Suprapubic skin (tissue), 4 donors: ENCODE data around the gene CDH15.

Source experiments
- EP300 ChIP-seq: sonication (generic); formaldehyde crosslinking; IDR thresholded peaks from one replicate; pipeline ENCODE4 v1.6.1; 2017; ENCODE audit warnings: antibody characterized with exemption
- POLR2AphosphoS5 ChIP-seq, 3 donors: sonication (generic); formaldehyde crosslinking; IDR thresholded peaks; one replicate each; pipeline ENCODE4 v1.6.1; 2017; ENCODE audit warnings: antibody characterized with exemption in 3 of 3
- TF ChIP-seq, protein P1 (sequence below), 2 donors: fragments of 200-600 bp in 1 of 2; fragments of 450-650 bp in 1 of 2; sonication (generic) in 1 of 2; IDR thresholded peaks; one replicate each; pipeline ENCODE4 v1.5.1; 2016 to 2019; ENCODE audit warnings: antibody characterized with exemption in 2 of 2, mild to moderate bottlenecking in 1 of 2, moderate library complexity in 1 of 2

DNA sequence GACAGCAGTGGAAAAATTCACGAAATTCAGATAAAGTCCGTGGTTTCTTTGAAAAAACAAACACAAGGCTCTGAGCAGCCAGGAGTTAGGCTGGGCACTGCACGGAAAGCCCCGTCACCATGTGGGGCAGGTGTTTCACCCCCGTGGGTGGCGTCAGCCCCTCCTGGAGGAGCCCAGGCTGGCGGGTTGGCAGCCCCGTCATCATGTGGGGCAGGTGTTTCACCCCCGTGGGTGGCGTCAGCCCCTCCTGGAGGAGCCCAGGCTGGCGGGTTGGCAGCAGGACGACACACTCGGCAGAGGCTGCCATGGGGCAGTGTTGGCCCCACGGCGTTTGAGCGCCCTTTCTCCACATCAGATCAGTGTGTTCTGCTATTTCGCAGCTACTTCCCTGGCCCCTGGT lies 39.8 kb upstream of the CDH15 start:
- TF ChIP-seq EP300 (no peak), POLR2AphosphoS5 (IDR thresholded peaks at IDR 0.05) (no peak)
- TF ChIP-seq, protein P1, sequence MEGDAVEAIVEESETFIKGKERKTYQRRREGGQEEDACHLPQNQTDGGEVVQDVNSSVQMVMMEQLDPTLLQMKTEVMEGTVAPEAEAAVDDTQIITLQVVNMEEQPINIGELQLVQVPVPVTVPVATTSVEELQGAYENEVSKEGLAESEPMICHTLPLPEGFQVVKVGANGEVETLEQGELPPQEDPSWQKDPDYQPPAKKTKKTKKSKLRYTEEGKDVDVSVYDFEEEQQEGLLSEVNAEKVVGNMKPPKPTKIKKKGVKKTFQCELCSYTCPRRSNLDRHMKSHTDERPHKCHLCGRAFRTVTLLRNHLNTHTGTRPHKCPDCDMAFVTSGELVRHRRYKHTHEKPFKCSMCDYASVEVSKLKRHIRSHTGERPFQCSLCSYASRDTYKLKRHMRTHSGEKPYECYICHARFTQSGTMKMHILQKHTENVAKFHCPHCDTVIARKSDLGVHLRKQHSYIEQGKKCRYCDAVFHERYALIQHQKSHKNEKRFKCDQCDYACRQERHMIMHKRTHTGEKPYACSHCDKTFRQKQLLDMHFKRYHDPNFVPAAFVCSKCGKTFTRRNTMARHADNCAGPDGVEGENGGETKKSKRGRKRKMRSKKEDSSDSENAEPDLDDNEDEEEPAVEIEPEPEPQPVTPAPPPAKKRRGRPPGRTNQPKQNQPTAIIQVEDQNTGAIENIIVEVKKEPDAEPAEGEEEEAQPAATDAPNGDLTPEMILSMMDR (IDR thresholded peaks at IDR 0.05): no peak
